ENCODE results near the gene ATP5ME.
"Not testable (repeated sequence)": the region's sequence is repeated elsewhere in the genome, so short reads cannot be mapped to it uniquely, and the experiment has no call there.

ATP5ME gene

DNA sequence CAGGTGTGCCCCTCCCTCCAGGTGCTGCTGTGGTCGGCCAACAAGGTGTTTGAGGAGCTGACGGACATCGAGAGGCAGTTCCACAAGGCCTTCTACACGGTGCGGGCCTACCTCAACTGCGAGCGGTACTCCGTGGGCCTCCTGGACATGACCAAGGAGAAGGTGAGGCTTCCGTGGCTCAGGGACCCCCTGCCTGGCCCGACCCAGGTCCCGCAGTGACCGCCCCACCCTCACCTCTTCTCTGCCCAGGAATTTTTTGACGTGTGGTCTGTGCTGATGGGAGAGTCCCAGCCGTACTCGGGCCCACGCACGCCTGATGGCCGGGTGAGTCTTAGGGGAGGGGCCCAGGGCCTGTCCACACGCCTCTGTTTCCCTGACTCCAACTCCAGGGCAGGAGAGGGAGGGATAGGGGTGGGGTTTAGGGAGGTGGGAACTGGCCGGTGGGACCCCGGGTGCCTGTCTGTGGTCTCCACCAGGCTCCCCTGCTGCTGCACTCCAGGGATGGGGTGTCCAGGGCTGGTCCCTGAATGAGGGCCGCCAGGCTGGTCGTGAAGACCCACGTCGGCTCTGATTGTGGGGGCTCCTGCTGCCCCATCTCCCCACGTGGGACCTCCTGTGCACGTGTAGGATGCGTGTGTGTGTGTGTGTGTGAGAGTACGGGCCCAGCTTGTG lies 20.1 kb downstream of the ATP5ME start:
- no peak for DNase-seq

DNA sequence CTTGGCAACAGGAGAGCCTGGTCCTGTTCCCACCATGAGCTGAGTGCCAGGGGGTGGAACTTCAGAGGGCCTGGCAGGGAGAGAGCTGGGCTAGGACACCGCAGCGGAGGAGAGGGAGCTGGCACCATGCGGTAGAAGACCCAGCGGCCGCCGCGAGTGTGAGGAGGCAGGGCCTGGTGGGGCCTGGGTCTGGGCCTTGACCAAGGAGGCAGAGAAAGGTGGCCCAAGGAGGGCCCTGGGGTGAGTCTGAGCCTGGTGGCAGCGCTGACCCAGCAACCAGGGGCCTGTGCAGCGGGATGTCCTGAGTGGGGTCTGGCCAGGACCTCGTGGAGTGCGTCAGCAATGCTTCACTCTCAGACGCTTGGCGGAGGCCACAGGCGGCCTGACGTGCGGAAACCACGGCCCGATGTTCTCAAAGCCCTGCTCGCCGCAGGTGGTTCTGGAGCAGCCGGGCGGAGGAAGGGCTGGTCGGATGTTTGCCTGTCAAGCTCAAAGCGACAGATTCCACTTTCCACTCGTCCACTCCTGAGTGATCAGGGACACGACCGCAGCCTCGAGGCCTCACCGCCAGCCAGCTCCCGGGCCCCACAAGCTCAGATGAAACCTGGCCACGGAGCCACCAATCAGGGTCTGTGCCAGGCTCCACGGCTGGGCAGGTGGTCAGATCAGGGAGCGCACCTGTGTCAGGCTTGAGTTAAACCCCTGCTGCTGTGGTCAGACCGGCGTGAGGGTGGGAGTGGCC lies 20.8 kb downstream of the ATP5ME start:
- DNase-seq, result no peak

DNA sequence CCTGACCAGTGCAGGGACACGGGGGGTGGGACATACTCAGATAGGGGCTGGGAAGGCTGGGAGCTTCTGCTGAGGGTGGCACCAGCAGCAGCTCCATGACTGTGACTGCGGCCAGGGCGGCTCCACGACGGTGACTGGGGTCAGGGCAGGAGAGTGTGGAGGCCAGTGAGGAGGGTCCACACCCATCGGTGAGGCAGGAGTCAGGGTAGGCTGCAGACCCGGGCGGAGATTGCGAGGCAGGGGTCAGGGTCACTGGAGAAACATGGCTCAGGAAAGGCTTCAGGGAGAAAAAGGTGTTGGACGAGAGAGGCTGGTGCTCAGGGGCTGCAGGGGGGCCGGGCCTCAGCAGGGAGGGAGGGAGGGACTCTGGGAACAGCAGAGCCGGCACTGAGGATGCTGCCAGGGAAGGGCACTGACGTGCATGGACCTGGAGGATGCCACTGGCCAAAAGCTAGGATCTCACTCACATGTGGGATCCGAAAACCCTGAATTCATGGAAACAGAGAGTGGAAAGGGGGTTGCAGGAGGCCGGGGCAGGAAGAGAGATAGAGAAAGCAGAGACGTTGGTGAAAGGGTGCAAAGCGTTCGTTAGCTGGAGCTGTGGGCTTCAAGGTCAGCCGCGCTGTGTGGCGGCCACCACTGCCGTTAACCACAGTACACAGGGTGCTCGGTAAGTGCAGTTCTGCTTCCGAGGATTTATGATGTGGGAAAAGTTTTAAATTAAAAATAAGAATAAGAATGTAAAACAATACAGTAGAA lies 22.0 kb downstream of the ATP5ME start:
- no peak for DNase-seq

DNA sequence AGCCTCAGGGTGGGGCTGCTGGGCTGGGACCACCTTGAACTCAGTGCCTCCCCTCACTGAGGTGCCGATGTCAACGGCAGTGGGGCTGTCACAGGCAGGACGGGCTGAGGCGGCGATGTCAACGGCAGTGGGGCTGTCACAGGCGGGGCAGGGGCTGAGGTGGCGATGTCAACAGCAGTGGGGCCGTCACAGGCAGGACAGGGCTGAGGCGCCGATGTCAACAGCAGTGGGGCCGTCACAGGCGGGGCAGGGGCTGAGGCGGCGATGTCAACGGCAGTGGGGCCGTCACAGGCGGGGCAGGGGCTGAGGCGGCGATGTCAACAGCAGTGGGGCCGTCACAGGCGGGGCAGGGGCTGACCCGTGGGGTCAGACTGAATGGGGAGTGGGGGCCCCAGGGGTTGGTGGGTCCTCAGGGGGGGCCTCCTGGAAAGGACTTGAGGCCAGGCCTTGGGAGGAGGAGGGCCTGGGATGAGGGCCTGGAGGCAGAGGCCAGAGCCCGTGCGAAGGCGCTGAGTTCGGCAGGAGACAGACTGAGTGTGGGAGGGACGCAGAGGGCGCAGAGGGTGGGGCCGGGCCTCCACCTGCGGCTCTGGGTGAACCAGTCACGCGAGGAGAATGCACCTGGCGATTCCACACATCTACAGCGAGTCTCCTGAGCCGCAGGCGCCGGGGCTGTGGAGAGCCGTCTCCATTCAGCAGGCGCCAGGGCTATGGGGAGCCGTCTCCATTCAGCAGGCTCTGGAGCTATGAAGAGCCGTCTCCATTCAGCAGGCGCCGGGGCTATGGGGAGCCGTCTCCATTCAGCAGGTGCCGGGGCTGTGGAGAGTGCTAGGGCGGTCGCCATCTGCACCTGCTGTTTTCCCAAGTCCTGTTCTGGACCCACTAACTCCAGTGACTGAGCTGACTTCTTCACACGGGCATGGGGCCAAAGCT lies 22.9 kb downstream of the ATP5ME start:
- no peak for DNase-seq

DNA sequence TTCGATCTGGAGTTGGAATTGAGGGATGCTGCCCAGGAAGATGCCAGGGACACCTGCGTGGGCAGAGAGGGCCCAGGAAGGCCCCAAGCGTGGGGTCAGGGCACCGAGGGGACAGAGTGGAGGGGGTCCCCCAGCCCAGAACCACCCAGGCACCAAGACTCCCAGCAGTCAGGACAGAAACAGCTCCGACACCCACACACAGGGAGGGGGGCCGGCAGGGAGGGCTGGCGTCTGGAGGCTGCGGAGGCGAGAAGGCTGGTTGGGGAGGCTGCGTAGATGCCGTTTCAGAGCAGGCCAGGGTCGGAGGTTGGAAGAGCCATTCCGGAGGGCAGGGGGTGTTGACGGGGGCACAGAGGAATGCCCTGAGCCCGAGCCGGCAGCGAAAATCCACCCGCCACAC lies 23.6 kb downstream of the ATP5ME start:
- DNase-seq, result no peak

DNA sequence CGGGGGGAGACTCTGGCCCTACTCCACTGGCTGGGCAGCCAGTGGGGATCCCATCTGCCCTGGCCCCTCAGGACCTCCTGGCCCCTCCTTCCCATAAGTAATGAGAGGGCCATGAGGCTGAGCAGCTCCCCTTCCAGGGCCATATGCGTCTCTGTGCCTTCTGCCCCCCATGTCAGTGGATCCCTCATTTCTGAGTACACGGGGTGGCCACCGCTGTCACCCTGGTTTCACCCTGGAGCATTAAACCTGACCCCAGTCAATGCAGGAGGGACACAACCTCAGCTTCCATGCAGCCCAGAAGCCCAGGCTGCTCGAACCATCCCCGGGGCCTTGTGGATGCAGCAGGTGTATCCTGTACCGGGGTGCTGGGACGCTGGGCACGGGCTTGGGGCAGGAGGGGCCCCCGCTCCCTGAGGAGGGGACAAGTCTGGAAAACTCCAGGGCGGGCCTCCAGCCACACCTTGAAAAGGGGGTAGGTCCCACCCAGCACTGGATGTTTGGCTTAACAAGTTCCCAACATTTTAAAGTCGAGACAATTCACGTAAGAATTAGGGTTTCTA lies 24.2 kb downstream of the ATP5ME start:
- no peak for DNase-seq

DNA sequence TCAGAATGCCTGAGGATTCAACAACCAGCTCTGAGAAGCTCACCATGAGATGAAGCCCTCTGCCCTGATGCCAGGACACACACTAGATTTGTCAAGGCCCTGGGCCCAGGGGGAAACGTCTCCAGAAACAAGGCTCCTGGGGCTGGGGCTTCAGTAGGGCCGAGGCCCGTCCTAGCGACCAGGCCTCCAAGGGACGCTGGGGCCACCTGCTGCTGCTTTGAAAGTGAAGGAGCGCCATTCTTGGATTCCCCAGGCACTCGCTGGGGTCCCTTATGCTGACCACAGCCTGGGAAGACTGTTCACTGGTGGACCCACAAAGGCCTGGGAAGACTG lies 24.8 kb downstream of the ATP5ME start:
- DNase-seq, result no peak

DNA sequence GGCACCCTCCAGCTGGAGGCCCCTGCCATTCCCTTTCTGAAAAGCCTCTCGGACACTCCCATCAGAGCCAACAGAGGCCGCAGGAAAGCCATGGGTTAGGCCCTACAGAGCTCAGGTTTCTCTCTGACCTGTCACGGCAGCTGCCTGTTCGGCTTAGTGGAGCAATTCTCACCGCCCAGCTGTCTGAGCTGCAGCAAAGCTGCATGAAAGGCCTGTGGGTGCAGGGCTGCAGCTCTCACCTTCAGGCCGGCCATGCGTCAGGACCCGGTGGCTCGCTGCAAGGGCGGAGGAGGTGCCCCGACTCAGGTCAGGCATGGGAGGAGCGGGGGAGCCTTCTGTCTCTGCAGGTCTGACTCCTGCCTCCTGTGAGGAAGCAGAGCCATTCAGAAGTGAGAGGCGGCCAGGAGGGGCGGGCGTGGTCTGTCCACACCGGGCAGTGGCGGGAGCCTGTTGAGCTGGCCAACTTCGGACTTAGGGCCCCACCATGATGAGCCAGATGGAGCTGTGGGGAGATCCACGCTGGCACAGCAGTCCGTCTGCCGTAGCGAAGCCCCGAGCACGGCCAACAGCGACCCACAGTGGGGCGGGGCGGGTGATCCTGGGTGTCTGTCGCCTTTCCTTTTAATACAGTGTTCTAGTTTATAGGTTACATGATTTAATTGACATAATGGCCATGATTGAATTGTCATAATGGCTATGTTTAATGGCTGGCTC lies 25.3 kb downstream of the ATP5ME start:
- DNase-seq, result no peak

DNA sequence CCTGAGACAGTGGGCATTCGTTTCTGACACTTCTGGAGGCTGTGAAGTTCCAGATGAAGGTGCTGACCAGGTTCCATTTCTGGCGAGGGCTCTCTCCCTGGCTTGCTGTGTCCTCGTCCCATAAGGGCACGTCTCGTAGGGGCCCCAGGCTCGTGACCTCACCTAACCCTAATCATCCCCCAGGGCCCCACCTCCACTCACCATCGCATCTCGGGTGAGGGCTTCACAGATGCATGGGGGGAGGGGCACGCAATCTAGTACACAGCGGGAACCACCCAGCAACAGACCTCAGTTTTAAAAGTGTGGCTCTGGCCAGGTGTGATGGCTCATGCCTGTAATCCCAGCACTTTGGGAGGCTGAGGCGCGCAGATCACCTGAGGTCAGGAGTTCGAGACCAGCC lies 26.6 kb downstream of the ATP5ME start:
- DNase-seq, result no peak

DNA sequence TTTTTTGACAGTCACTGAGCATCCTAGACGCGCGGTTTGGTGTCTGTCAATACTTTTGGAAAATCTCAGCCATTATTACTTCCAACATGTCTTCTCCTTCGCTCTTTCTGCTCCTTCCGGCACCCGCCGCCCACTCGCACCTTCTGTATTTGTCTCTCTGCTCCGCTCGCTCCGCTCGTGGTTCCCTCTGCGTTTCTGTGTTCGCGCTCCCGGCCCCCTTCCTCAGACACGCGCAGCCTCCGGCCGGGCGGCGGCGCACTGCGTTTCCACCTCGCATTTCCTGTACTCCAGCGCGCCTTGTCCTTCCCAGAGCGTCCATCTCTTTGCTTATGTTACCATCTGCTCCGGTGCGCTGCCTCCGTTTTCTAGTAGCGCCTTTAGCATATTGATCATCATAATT lies 27.6 kb downstream of the ATP5ME start:
- DNase-seq, result peak; percentile 69

DNA sequence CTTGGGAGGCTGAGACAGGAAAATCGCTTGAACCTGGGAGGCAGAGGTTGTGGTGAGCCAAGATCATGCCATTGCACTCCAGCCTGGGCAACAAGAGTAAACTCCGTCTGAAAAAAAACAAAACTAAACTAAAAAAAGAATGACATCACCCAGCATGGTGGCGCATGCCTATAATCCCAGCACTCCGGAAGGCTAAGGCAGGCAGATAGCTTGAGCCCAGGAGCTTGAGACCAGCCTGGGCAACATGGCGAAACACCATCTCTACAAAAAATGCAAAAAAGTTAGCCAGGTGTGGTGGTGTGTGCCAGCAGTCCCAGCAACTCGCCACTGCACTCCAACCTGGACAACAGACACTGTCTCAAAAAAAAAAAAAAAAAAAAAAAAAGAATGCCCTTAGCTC lies 31.7 kb downstream of the ATP5ME start:
- DNase-seq, result not testable (repeated sequence)

DNA sequence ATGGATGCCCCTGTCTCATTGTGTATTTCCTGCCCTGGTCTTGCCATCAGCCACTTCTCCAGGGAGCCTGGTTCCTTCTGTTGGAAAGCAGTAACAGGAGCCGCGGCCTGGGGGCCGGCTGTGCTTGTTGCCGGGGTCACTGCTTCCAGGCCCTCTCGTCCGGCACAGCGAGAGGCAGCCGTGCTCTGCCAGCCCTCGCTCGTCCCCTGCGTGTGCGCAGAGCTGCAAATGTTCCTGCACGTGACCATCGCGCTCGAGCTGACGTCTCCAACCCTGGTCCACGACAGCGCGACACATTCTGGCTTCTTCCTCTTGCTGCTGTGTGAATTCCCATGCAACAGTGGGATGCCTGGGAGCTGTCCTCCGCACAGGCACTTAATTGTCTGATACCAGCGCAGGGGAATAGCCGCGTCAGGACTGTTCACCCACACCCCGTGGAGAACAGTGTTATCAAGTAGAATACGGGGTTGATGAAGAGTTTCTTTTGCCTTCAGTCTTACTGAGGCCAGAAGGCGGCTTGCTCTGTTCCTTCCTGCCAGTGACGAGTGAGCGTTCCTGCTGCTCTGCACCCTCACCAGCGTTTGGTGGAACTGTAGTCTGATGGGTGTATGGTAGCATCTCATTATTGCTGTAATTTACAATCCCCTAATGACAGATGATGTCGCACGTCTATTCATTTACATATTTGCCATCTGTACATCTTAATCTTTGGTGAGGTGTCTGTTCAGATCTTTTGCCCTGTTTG lies 36.4 kb downstream of the ATP5ME start:
- DNase-seq, result no peak

DNA sequence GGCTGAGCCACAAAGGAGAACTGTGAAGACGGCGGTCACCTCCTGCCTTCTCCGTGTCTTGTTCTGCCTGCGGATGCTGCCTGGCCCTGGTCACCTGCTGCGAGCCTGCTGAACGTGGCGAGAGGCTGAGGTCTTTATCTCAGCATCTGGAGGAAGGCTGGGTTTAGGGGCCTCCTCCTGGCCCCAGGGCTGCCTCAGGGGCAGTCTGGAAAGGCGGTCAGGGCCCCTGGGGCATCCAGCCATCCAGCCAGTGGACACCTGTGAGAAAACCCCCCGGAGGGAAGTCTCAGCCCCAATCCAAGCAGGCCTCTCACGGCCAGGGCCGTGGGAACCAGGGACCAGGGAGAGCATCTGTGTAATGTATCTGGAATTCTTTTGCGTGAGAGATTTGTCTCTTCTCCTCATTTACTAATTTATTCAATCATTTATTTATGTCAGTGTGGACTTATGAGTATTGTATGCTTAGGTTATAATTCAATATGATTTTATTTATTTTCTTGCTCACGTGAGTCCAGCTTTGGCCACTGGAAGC lies 37.4 kb downstream of the ATP5ME start:
- DNase-seq, result no peak

DNA sequence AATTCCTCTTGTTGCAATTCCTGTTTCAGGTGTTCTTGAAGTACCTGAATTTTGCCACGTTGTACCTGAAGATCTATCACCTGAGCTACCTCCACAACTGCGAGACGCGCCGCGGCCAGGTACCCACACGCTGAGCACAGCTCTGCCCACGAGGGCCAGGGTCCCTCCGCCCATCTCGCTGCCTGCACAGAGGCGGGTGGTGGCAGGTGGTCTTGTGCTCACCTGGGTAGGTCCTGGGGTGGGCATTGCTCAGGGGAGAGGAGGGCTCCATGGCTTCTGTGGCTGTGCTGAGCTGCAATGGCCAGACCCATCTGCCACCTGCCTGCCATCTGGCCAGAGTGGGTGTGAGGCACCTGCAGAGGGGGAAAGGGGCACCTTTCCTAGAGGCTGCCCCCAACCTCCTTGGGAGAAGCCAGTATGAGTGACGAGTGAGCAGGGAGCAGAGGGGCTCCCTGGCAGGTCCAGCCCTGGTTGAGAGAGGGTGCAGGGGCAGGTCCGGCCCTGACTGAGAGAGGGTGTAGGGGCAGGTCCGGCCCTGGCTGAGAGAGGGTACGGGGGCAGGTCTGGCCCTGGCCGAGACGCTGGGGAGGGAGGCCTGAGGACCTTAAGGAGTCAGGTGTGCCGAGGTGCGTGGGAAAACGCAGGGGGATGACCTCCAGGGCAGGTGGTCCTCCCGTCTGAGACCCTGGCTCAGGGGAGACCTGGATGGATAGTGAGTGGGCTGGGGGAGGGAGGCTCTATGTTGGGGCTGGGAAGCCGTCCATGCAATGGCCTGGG lies 38.0 kb downstream of the ATP5ME start:
- no peak for DNase-seq

DNA sequence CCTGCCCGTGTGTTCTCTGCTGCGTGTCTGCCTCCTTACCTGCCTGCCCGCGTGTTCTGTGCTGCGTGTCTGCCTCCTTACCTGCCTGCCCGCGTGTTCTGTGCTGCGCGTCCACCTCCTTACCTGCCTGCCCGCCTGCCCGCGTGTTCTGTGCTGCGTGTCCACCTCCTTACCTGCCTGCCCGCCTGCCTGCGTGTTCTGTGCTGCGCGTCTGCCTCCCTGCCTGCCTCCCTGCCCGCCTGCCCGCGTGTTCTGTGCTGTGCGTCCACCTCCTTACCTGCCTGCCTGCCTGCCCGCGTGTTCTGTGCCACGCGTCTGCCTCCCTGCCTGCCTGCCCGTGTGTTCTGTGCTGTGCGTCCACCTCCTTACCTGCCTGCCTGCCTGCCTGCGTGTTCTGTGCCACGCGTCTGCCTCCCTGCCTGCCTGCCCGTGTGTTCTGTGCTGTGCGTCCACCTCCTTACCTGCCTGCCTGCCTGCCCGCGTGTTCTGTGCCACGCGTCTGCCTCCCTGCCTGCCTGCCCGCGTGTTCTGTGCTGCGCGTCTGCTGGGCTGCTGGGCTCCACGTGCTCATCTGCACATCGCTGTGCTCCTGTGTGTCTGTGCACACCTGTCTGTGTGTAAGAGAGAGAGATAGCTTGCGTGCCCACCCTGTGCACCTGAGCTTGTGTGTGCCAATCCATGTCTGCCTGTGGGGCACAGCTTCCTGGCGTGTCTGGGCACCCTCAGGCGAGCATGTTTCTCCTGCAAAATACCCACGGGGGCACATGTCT lies 38.8 kb downstream of the ATP5ME start:
- not testable (repeated sequence) for DNase-seq

DNA sequence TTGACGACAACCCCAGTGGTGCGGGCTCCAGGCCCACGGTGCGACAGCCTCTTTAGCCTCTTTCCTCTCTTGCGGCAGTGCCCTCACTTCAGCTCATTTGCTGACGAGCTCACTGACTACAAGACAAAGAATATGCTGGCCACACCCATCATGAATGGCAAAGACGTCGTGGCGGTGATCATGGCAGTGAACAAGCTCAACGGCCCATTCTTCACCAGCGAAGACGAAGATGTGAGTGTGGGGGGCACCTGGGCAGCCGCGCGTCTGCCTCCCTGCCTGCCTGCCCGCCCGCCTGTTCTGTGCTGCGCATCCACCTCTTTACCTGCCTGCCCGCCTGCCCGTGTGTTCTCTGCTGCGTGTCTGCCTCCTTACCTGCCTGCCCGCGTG lies 39.5 kb downstream of the ATP5ME start:
- DNase-seq, result no peak

DNA sequence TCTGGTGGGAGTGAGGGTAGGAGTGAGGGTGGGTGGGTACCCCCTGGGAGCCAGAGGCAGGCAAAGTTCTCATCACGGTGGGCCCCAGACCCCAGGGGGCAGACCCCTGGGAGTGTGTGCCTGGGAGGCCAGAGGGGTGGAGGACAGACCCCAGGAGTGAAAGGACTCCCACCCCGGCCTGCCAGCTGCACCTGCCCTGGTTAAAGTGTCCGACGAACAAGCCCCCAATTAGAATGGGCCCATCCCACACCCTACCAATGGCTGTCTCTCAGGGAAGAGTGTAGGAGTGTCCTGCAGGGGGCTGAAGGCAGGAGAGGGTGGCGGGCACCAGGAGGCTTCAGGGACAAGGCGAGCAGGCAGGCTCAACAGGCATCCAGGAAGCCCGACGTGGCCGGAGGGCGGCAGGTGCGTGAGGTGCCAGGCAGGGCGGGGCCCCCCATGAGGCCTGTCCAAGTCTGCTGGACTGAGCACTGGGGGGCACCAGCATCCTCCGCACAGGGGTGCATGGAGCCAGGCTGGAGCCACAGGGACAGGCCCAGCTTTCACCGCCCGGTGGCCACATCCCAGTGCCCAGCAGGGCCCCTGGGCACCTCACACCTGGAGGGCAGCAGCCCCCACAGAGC lies 40.0 kb downstream of the ATP5ME start:
- no peak for DNase-seq

DNA sequence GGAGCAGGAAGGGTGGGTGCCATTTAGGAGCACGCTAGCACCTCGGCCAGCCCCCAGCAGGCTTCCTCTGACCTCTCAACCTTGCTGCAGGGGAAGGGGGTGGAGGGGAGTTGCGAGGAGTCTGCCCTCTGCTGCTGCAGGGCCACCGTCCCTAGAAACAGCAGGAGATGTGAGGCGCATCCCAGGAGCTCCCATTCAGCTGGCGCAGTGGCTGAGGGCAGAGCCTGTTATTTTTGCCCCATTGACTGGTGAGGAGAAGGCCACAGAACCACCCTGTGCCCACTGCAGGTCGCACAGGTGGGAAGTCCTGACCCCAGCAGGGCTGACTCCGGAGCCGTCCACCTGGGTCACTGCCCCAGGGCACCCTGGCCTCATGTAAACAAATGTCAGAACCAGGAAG lies 40.7 kb downstream of the ATP5ME start:
- DNase-seq, result no peak

DNA sequence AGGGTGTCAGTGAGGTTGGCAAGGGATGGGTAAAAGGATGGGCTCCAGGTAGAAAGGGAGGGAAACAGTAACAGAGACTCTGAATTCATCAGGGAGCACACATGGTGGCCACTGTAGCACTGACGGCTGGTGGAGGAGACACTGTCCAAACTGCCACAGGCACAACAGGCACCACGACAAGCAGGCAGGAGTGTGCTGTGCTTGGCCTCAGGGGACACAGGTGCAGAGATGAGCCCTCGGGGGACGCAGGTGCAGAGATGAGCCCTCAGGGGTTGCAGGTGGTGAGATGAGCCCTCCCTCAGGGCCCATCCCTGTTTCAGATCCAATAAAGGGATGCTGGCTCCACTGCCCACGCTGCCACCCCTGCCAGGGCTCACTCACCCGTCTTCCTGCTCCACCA lies 41.1 kb downstream of the ATP5ME start:
- no peak for DNase-seq
